Measurements from ENCODE around the gene SUPT3H.

GRCh38 chr6:44841829-44842228 is 535.9 kb downstream of the SUPT3H start:
- TF ChIP-seq EP300 (IDR thresholded peaks at IDR 0.05) (no peak), CTCF (IDR thresholded peaks at IDR 0.05) (no peak)

Data from ovary (tissue), 3 donors.